Measurements from ENCODE around the gene TMPRSS9.
A peak's percentile ranks its signal among the peaks of the same experiment; 100 is the strongest.

The TMPRSS9 gene

GRCh38 chr19:2423071-2423914, 63.2 kb downstream of the TMPRSS9 start:
- DNase-seq (ENCODE audit: low spot score), result no peak

GRCh38 chr19:2423915-2424685, 64.0 kb downstream of the TMPRSS9 start:
- no peak for DNase-seq (ENCODE audit: low spot score)

- no peak for DNase-seq (ENCODE audit: low spot score)
Observed at GRCh38 chr19:2424686-2425621, 64.9 kb downstream of the TMPRSS9 start.

GRCh38 chr19:2425622-2426581, 65.8 kb downstream of the TMPRSS9 start:
- no peak for DNase-seq (ENCODE audit: low spot score)

GRCh38 chr19:2426611-2427428, 66.8 kb downstream of the TMPRSS9 start:
- DNase-seq (ENCODE audit: low spot score), result no peak

GRCh38 chr19:2427429-2428320, 67.6 kb downstream of the TMPRSS9 start, which contains the start of gene TIMM13:
TSS of gene TIMM13 (minus strand) at chr19:2427586. CDS start at chr19:2427533, 53 bp downstream.
- peak; percentile 97 for DNase-seq (ENCODE audit: low spot score)

GRCh38 chr19:2428321-2428690, 68.2 kb downstream of the TMPRSS9 start:
- peak; percentile 25 for DNase-seq (ENCODE audit: low spot score)

- DNase-seq (ENCODE audit: low spot score), result no peak
Observed at GRCh38 chr19:2428756-2429711, 69.0 kb downstream of the TMPRSS9 start.

GRCh38 chr19:2429917-2430535, 70.0 kb downstream of the TMPRSS9 start:
- no peak for DNase-seq (ENCODE audit: low spot score)

- no peak for DNase-seq (ENCODE audit: low spot score)
Observed at GRCh38 chr19:2431318-2432055, 71.4 kb downstream of the TMPRSS9 start.

- DNase-seq (ENCODE audit: low spot score), result no peak
Observed at GRCh38 chr19:2432131-2432848, 72.2 kb downstream of the TMPRSS9 start.

GRCh38 chr19:2433854-2434253, 73.8 kb downstream of the TMPRSS9 start:
- DNase-seq (ENCODE audit: low spot score), result no peak

GRCh38 chr19:2434267-2434666, 74.2 kb downstream of the TMPRSS9 start:
- no peak for DNase-seq (ENCODE audit: low spot score)

GRCh38 chr19:2434721-2435265, 74.7 kb downstream of the TMPRSS9 start:
- no peak for DNase-seq (ENCODE audit: low spot score)

- DNase-seq (ENCODE audit: low spot score), result no peak
Observed at GRCh38 chr19:2436384-2436783, 76.3 kb downstream of the TMPRSS9 start.

- DNase-seq (ENCODE audit: low spot score), result no peak
Observed at GRCh38 chr19:2436926-2437325, 76.9 kb downstream of the TMPRSS9 start.

Data from putamen (tissue), 1 donor.